ENCODE data around the gene NFATC3. TPM values are rescaled to one million over a fixed set of nuclear protein-coding genes. Genes with fewer than 3 reads are reported as not detected.

The NFATC3 gene
- total and polyA plus RNA-seq, 4 donors, result 9.7 to 21.2 (median 16.8) TPM

- Histone ChIP-seq H3K9me3 (ENCODE audit: control insufficient read depth in 4 of 4, low read length in 3 of 4) (no peaks in the 10 kb centered on the region), H3K4me1 (ENCODE audit: control insufficient read depth in 4 of 4, insufficient read depth in 4 of 4, low read length in 3 of 4) (peaks cover 2 to 14% (median 10%) of the 10 kb centered on the region in 4 donors), H3K9ac (ENCODE audit: low read depth in 1 of 2, low read length in 2 of 2) (peak overlapping the region in 1 of 2 donors; percentile 57), H3K36me3 (ENCODE audit: control insufficient read depth in 4 of 4, insufficient read depth in 3 of 4, low read depth in 1 of 4, low read length in 3 of 4) (peaks cover 0 to 19% (median 6%) of the 10 kb centered on the region in 4 donors), H3K4me3 (ENCODE audit: low read depth in 1 of 3, low read length in 3 of 3) (peak overlapping the region; percentile 70 to 82 (median 72)), H3K27ac (ENCODE audit: low read depth in 1 of 2, low read length in 2 of 2) (peak overlapping the region; percentile 45 to 79), H3K27me3 (ENCODE audit: control insufficient read depth in 4 of 4, insufficient read depth in 4 of 4, low read length in 3 of 4) (no peaks in the 10 kb centered on the region)
- DNase-seq (ENCODE audit: low spot score), result no peak
- 45% methylated on average over 11 of the region's 11 CpGs for WGBS
- TF ChIP-seq, protein P1, sequence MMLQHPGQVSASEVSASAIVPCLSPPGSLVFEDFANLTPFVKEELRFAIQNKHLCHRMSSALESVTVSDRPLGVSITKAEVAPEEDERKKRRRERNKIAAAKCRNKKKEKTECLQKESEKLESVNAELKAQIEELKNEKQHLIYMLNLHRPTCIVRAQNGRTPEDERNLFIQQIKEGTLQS (IDR thresholded peaks at IDR 0.05), result no peak
- no peak for TF ChIP-seq NR2F2 (IDR thresholded peaks at IDR 0.05)
- no peak for TF ChIP-seq MAX (IDR thresholded peaks at IDR 0.05)
Observed at GRCh38 chr16:68263559-68264127, 178.5 kb downstream of the NFATC3 start.

DNA sequence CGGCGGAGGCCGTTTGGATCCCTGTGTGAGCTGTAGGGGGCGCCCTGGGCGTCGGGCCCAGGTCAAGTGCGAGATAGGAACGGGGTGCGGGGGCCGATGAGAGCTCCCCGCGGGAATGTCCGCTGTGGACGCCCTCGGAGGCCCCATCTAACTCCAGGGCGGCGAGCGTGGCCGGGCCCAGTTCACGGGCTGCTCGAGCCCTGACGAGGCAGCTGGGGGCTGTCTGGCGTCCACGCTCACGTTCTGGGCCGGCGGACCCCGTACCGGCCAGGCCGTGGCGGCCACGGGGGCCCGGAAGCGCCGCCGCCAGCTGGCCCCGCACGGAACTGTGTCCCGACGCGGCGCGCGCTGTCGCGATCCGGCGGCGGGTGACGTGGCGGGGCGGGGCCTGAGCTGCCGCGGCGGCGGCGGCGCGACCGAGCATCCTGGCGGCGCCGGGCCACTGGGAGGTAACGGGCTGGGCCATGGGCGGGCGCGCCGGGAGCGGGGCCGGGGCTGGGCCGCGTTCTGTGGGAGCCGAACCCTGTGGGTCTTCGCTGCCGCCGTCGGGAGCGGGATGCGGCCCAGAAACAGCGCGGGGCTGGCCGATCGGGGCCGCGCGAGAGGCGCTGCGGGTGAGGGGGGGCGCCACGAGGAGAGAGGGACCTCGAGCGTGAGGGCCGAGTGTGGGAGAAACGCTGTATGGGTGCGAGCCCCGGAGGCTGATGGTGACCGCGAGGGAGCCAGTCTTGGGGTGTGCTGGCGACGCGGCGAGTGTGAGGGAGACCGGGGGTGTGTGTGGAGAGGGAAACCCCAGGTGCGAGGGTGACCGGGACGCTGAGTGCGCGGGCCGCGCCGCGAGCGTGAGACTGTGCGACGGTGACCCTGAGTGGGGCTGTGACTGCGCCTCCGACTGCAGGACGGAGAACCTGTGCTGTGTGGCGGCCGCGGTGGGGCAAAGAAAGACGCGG, 179.2 kb downstream of the NFATC3 start, which contains the start of gene SLC7A6:
Gene SLC7A6, plus strand, starts transcription at position 399 of the 950 bp plus-strand sequence. CDS start 10,201 bp downstream, outside the sequence.
- Histone ChIP-seq H3K4me1 (ENCODE audit: control insufficient read depth in 4 of 4, insufficient read depth in 4 of 4, low read length in 3 of 4) (peaks cover 2 to 14% (median 10%) of the 10 kb centered on the region in 4 donors), H3K27me3 (ENCODE audit: control insufficient read depth in 4 of 4, insufficient read depth in 4 of 4, low read length in 3 of 4) (no peaks in the 10 kb centered on the region), H3K4me3 (ENCODE audit: low read depth in 1 of 3, low read length in 3 of 3) (peak within 1 kb of the TSS; percentile 70 to 82 (median 74)), H3K36me3 (ENCODE audit: control insufficient read depth in 4 of 4, insufficient read depth in 3 of 4, low read depth in 1 of 4, low read length in 3 of 4) (peaks cover 0 to 13% (median 4%) of the 10 kb centered on the region in 4 donors), H3K9me3 (ENCODE audit: control insufficient read depth in 4 of 4, low read length in 3 of 4) (no peaks in the 10 kb centered on the region), H3K9ac (ENCODE audit: low read depth in 1 of 2, low read length in 2 of 2) (peak within 1 kb of the TSS; percentile 3 to 75), H3K27ac (ENCODE audit: low read depth in 1 of 2, low read length in 2 of 2) (peak within 1 kb of the TSS; percentile 55 to 79)
- peak; percentile 84 for DNase-seq (ENCODE audit: low spot score)
- no peak for TF ChIP-seq TAF1 (conservative IDR thresholded peaks at IDR 0.05)
- TF ChIP-seq, protein P1 (IDR thresholded peaks at IDR 0.05), result no peak
- TF ChIP-seq FOXA2 (IDR thresholded peaks at IDR 0.05), result no peak
- TF ChIP-seq, protein P2, sequence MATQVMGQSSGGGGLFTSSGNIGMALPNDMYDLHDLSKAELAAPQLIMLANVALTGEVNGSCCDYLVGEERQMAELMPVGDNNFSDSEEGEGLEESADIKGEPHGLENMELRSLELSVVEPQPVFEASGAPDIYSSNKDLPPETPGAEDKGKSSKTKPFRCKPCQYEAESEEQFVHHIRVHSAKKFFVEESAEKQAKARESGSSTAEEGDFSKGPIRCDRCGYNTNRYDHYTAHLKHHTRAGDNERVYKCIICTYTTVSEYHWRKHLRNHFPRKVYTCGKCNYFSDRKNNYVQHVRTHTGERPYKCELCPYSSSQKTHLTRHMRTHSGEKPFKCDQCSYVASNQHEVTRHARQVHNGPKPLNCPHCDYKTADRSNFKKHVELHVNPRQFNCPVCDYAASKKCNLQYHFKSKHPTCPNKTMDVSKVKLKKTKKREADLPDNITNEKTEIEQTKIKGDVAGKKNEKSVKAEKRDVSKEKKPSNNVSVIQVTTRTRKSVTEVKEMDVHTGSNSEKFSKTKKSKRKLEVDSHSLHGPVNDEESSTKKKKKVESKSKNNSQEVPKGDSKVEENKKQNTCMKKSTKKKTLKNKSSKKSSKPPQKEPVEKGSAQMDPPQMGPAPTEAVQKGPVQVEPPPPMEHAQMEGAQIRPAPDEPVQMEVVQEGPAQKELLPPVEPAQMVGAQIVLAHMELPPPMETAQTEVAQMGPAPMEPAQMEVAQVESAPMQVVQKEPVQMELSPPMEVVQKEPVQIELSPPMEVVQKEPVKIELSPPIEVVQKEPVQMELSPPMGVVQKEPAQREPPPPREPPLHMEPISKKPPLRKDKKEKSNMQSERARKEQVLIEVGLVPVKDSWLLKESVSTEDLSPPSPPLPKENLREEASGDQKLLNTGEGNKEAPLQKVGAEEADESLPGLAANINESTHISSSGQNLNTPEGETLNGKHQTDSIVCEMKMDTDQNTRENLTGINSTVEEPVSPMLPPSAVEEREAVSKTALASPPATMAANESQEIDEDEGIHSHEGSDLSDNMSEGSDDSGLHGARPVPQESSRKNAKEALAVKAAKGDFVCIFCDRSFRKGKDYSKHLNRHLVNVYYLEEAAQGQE (IDR thresholded peaks at IDR 0.05), result no peak
- peak; percentile 30 for TF ChIP-seq CTCF (IDR thresholded peaks at IDR 0.05; ENCODE audit: low read depth, low read length, missing input control)
- no peak for TF ChIP-seq HNF4G (IDR thresholded peaks at IDR 0.05)
- TF ChIP-seq HNF4A (conservative IDR thresholded peaks at IDR 0.05), result no peak
- TF ChIP-seq GABPA (IDR thresholded peaks at IDR 0.05 in 1 of 2, conservative IDR thresholded peaks at IDR 0.05 in 1 of 2), result no peak
- TF ChIP-seq JUND (IDR thresholded peaks at IDR 0.05), result no peak
- no peak for TF ChIP-seq MAX (IDR thresholded peaks at IDR 0.05)
- TF ChIP-seq, protein P3, sequence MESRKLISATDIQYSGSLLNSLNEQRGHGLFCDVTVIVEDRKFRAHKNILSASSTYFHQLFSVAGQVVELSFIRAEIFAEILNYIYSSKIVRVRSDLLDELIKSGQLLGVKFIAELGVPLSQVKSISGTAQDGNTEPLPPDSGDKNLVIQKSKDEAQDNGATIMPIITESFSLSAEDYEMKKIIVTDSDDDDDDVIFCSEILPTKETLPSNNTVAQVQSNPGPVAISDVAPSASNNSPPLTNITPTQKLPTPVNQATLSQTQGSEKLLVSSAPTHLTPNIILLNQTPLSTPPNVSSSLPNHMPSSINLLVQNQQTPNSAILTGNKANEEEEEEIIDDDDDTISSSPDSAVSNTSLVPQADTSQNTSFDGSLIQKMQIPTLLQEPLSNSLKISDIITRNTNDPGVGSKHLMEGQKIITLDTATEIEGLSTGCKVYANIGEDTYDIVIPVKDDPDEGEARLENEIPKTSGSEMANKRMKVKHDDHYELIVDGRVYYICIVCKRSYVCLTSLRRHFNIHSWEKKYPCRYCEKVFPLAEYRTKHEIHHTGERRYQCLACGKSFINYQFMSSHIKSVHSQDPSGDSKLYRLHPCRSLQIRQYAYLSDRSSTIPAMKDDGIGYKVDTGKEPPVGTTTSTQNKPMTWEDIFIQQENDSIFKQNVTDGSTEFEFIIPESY (IDR thresholded peaks at IDR 0.05), result no peak
- no peak for TF ChIP-seq FOXA1 (IDR thresholded peaks at IDR 0.05)
- peak in 1 of 2 donors; percentile 55 for TF ChIP-seq RAD21 (IDR thresholded peaks at IDR 0.05)
- no peak for TF ChIP-seq RXRA (IDR thresholded peaks at IDR 0.05)
- no peak for TF ChIP-seq EGR1 (IDR thresholded peaks at IDR 0.05; ENCODE audit: low read depth in 2 of 2)
- WGBS, result 1% methylated on average over 123 of the region's 123 CpGs

All from liver (tissue), 9 donors.